GM04504 (cell line): ENCODE results near the gene PASK.
"Not testable (repeated sequence)": the region's sequence is repeated elsewhere in the genome, so short reads cannot be mapped to it uniquely, and the experiment has no call there.

Experiments used
- DNase-seq: peaks from one replicate; pipeline ENCODE4 v3.0.0-alpha.2; 2012; ENCODE audit warnings: low read depth

The PASK gene

GRCh38 chr2:241148891-241149674, at the start of gene PASK:
Gene PASK (minus strand): TSS chr2:241149472. CDS start chr2:241143032, 6,440 bp downstream.
- peak; percentile 75 for DNase-seq

GRCh38 chr2:241198381-241199279, 49.4 kb upstream of the PASK start:
- DNase-seq: no peak

DNA sequence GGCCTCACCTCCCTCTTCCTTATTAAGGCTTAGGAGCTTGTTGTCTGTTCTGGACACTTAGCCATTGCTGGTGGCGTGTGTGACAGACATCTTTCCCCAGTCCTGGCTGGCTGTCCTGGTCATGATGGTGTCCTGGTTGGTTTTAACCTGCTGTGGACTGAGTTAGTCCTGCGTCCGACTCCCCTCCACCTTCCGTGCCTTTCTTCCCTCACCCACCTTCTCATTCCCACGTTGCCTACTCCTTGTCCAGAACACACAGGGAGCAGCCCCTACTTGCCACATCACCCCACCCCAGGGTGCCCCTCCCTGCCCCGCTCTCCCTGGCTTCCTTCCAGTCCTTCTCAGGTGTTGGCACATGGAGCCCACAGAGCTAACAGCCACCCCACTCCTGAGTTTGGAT, 48.7 kb upstream of the PASK start:
- no peak for DNase-seq

DNA sequence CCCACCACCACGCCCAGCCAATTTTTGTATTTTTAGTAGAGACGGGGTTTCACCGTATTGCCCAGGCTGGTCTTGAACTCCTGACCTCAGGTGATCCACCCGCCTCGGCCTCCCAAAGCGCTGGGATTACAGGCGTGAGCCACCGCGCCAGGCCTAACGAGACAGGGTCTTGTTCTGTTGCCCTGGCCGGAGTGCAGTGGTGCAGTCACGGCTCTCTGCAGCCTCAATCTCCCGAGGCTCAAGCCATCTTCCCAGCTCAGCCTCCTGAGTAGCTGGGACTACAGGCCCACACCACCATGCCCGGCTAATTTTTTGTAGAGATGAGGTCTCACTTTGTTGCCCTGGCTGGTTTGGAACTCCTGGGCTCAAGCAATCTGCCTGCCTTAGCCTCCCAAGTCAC, 48.0 kb upstream of the PASK start:
- DNase-seq: not testable (repeated sequence)

DNA sequence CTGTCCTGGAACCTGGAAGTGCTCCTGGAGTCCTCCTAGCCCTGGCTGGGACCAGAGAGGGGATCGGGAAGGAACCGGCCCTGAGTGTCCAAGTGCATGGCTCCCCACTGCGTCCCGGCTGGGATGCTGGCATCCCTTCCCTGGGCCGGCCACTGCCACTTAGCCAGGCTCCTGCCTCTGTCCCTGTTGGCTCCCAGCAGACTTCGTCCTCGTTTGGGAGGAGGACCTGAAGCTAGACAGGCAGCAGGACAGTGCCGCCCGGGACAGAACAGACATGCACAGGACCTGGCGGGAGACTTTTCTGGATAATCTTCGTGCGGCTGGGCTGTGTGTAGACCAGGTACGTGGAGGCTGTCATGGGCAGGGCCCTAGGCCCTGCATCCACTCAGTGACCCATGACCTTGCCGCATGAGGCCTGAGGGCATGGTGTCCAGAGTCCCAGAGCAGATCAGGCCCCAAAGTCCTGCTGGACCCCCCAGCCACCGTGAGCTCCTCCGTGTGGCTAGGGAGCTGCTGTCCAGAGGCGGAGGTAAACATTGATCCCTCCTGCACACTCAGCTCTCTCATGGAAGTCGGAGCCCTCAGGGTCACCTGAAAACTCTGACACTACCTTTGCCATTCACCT, 46.3 kb upstream of the PASK start:
- DNase-seq: no peak

- no peak for DNase-seq
These were observed 45.5 kb upstream of the PASK start for GRCh38 chr2:241194811-241195210.

DNA sequence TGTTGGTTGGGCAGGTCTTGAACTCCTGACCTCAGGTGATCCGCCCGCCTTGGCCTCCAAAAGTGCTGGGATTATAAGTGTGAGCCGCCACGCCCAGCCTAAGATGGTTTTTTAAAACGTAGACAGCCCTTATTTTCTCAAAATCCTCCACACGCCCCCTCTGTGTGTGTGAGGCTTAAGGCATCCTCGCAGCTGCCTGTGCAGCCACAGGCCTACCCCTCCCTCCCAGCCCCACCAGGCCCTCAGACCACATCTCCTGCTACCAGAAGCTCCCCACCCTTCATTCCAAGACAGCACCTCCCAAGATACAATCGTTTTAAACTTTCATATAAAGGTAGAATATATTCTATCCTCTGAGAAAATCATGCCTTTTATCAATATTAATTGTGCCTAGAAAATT, 44.0 kb upstream of the PASK start:
- no peak for DNase-seq

GRCh38 chr2:241191081-241191480, 41.8 kb upstream of the PASK start:
- no peak for DNase-seq

- DNase-seq: no peak
These were observed 41.2 kb upstream of the PASK start for GRCh38 chr2:241190291-241190981.

GRCh38 chr2:241189856-241190201, 40.6 kb upstream of the PASK start:
- no peak for DNase-seq

- no peak for DNase-seq
These were observed 40.0 kb upstream of the PASK start for GRCh38 chr2:241189093-241189855.

- no peak for DNase-seq
These were observed 39.3 kb upstream of the PASK start, which contains the start of gene ANO7 for GRCh38 chr2:241188361-241189092. Gene ANO7 (plus strand): TSS chr2:241188677. CDS start chr2:241190064, 1,387 bp downstream.

- DNase-seq: no peak
These were observed 38.6 kb upstream of the PASK start for GRCh38 chr2:241187918-241188234.

GRCh38 chr2:241187101-241187917, 38.0 kb upstream of the PASK start:
- DNase-seq: no peak

DNA sequence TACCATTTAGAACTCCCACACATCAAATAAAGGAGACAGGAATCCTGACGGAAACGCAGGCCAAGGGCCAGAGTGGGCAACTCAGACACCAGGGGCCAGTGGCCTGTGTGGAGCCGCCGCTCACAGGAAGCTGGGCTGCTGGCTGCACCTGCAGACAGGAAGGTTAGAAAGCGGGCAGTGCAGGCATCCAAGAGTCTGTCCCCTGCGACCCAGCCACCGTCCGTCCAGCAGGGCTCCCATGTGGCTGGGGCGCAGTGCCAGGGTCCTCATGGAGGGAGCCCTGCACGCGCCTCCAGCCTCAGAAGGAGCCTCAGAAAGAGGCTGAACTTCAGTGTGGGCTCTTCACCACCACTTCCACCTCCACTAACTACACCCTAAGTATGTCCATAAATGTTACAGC, 36.7 kb upstream of the PASK start:
- no peak for DNase-seq

- no peak for DNase-seq
These were observed 35.6 kb upstream of the PASK start for GRCh38 chr2:241184901-241185300.

GRCh38 chr2:241183221-241183620, 33.9 kb upstream of the PASK start:
- DNase-seq: no peak

DNA sequence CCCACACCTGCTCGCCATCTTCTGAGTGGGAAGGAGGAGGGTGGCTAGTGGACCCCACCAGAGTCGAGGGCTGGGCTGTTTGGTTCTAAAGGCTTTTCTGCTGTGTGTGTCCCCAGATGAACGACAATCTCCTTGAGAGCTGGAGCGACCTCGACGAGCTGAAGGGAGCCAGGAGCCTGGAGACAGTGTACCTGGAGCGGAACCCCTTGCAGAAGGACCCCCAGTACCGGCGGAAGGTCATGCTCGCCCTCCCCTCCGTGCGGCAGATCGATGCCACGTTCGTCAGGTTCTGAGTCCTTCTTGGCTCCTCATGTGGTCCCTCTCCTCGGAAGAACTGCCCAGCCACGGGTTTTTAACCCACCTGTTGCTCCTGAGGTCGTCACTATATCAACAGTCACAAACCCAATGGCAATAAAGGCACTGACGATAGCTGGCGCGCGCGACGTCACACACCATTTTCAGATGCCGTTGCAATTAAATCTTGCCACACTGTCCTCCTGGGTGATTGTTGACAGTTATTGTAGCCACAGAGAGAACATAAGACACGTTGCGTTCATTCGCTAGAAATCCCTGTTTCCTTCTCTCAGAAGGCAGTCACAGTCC, 33.4 kb upstream of the PASK start:
- no peak for DNase-seq

- DNase-seq: no peak
These were observed 32.9 kb upstream of the PASK start for GRCh38 chr2:241182126-241182525.
